H1 (cell line): ENCODE measurements around the gene ANGPTL8. TPM values are rescaled to one million over a fixed set of nuclear protein-coding genes. Genes with fewer than 3 reads are reported as not detected.

Experiments used
- CTCF ChIA-PET: fragments of 300-600 bp; sonication (Branson Sonifier 250); formaldehyde crosslinking; loops from one replicate; lab custom pipeline; 2021; ENCODE audit not compliant: partially characterized antibody; lab: Charles Lee
- POLR2A ChIA-PET: fragments of 300-600 bp; sonication (Branson Sonifier 250); formaldehyde crosslinking; loops from one replicate; lab custom pipeline; 2021; ENCODE audit warnings: inconsistent platforms; ENCODE audit not compliant: partially characterized antibody; lab: Charles Lee
- DNase-seq, 2 experiments: peaks; one replicate each; pipeline versions ENCODE4 v3.0.0 to v3.0.0-alpha.2; 2010 to 2022; ENCODE audit warnings: low spot score in 2 of 2, low read depth in 1 of 2, mixed read lengths in 1 of 2
- FAIRE-seq: peaks from 2 replicates; lab custom pipeline; 2011; peaks lifted over from hg19 to GRCh38; lab: Jason Lieb, UNC
- H2AFZ ChIP-seq: 2 replicates; pipeline ENCODE4 v1.8.1; 2012; ENCODE audit warnings: low read length, inconsistent platforms
- H2AK5ac ChIP-seq: 2 replicates; pipeline ENCODE4 v1.6.1; 2013; ENCODE audit warnings: low read depth, low read length
- H2BK120ac ChIP-seq: replicated peaks from 2 replicates; pipeline ENCODE3; 2013; ENCODE audit warnings: low read depth, low read length, inconsistent platforms
- H2BK12ac ChIP-seq: 2 replicates; pipeline ENCODE4 v1.6.1; 2013; ENCODE audit warnings: low read depth, low read length
- H2BK15ac ChIP-seq: 2 replicates; pipeline ENCODE4 v1.6.1; 2013; ENCODE audit warnings: low read length
- H2BK20ac ChIP-seq: 2 replicates; pipeline ENCODE4 v1.6.1; 2013; ENCODE audit warnings: low read length
- H2BK5ac ChIP-seq: 2 replicates; pipeline ENCODE4 v1.6.1; 2013; ENCODE audit warnings: low read depth, low read length
- H3K14ac ChIP-seq: 2 replicates; pipeline ENCODE4 v1.6.1; 2013; ENCODE audit warnings: inconsistent platforms; ENCODE audit not compliant: insufficient read length
- H3K18ac ChIP-seq: 2 replicates; pipeline ENCODE4 v1.6.1; 2013; ENCODE audit warnings: low read length; ENCODE audit errors: extremely low read depth
- H3K23ac ChIP-seq: 2 replicates; pipeline ENCODE4 v1.6.1; 2013; ENCODE audit warnings: inconsistent platforms; ENCODE audit not compliant: insufficient read length
- H3K23me2 ChIP-seq: 2 replicates; pipeline ENCODE4 v1.6.1; 2013; ENCODE audit warnings: low read depth, low read length
- H3K27ac ChIP-seq: 2 replicates; pipeline ENCODE4 v1.6.1; 2011; ENCODE audit warnings: low read depth, low read length, inconsistent platforms
- H3K27me3 ChIP-seq, 4 experiments: replicated peaks in 1 of 4; 1 replicate in 1 of 4; 2 replicates in 3 of 4; pipeline versions ENCODE4 v1.6.1 to v1.8.1; 2011 to 2013; ENCODE audit warnings: low read length in 3 of 4, mild to moderate bottlenecking in 3 of 4, inconsistent platforms in 2 of 4, mixed read lengths in 2 of 4, moderate library complexity in 1 of 4; ENCODE audit not compliant: control insufficient read depth in 3 of 4, insufficient read depth in 3 of 4; ENCODE audit errors: extremely low read depth in 1 of 4
- H3K36me3 ChIP-seq, 4 experiments: 2 replicates each; pipeline versions ENCODE4 v1.6.1 to v1.8.1; 2011 to 2013; ENCODE audit warnings: mild to moderate bottlenecking in 4 of 4, low read length in 3 of 4, moderate library complexity in 2 of 4, control low read depth in 1 of 4, inconsistent platforms in 1 of 4; ENCODE audit not compliant: insufficient read depth in 4 of 4, control insufficient read depth in 2 of 4
- H3K4ac ChIP-seq: replicated peaks from 2 replicates; pipeline ENCODE3; 2013; ENCODE audit warnings: low read length, low read depth, mixed read lengths, inconsistent platforms; ENCODE audit not compliant: insufficient read length
- H3K4me1 ChIP-seq, 4 experiments: replicated peaks in 1 of 4; 1 replicate in 1 of 4; 2 replicates in 3 of 4; pipeline versions ENCODE4 v1.6.1 to v1.8.1; 2011 to 2013; ENCODE audit warnings: low read length in 3 of 4, inconsistent platforms in 2 of 4, mixed read lengths in 1 of 4; ENCODE audit not compliant: insufficient read depth in 4 of 4, control insufficient read depth in 3 of 4
- H3K4me2 ChIP-seq, 2 experiments: 2 replicates each; pipeline versions ENCODE4 v1.6.1 to v1.8.1; 2011 to 2013; ENCODE audit warnings: low read depth in 2 of 2, low read length in 2 of 2, control low read depth in 1 of 2, inconsistent platforms in 1 of 2, mild to moderate bottlenecking in 1 of 2; ENCODE audit not compliant: insufficient read depth in 1 of 2
- H3K4me3 ChIP-seq, 4 experiments: fragments of 200-600, 300-600 bp in 1 of 4; sonication (generic), shearing (Covaris generic), sonication (Bioruptor Twin) in 1 of 4; 2 replicates each; pipeline versions ENCODE4 v1.5.1 to v1.8.1; 2011 to 2016; ENCODE audit warnings: low read length in 4 of 4, low read depth in 3 of 4, control low read depth in 2 of 4, inconsistent platforms in 2 of 4, mild to moderate bottlenecking in 2 of 4, mixed read lengths in 1 of 4, moderate library complexity in 1 of 4; ENCODE audit not compliant: insufficient read depth in 2 of 4; ENCODE audit errors: extremely low read depth in 1 of 4
- H3K56ac ChIP-seq: replicated peaks from 2 replicates; pipeline ENCODE3; 2013; ENCODE audit warnings: low read depth, mild to moderate bottlenecking, mixed read lengths, low read length, inconsistent platforms; ENCODE audit not compliant: insufficient read length
- H3K79me1 ChIP-seq: 2 replicates; pipeline ENCODE4 v1.6.1; 2013; ENCODE audit warnings: low read depth, low read length, control low read depth
- H3K79me2 ChIP-seq, 2 experiments: 2 replicates each; pipeline versions ENCODE4 v1.6.1 to v1.8.1; 2012 to 2013; ENCODE audit warnings: low read length in 2 of 2, mild to moderate bottlenecking in 2 of 2, inconsistent platforms in 1 of 2; ENCODE audit not compliant: insufficient read depth in 2 of 2, control insufficient read depth in 1 of 2
- H3K9ac ChIP-seq, 4 experiments: replicated peaks in 1 of 4; 1 replicate in 1 of 4; 2 replicates in 3 of 4; pipeline versions ENCODE4 v1.6.1 to v1.8.1; 2011 to 2013; ENCODE audit warnings: low read depth in 3 of 4, low read length in 3 of 4, control low read depth in 2 of 4, mild to moderate bottlenecking in 2 of 4, moderate library complexity in 2 of 4, inconsistent platforms in 1 of 4; ENCODE audit errors: extremely low read depth in 1 of 4
- H3K9me3 ChIP-seq, 2 experiments: 2 replicates each; pipeline versions ENCODE4 v1.6.1 to v1.8.1; 2012 to 2013; ENCODE audit warnings: mild to moderate bottlenecking in 2 of 2, moderate library complexity in 2 of 2, control low read depth in 1 of 2, inconsistent platforms in 1 of 2, low read depth in 1 of 2, low read length in 1 of 2, mixed read lengths in 1 of 2; ENCODE audit not compliant: insufficient read depth in 2 of 2
- H4K20me1 ChIP-seq, 2 experiments: replicated peaks in 1 of 2; 2 replicates each; pipeline versions ENCODE3 to v1.8.1; 2011 to 2013; ENCODE audit warnings: inconsistent platforms in 2 of 2, low read length in 2 of 2, mild to moderate bottlenecking in 1 of 2; ENCODE audit not compliant: insufficient read depth in 2 of 2, control insufficient read depth in 1 of 2
- H4K5ac ChIP-seq: 2 replicates; pipeline ENCODE4 v1.6.1; 2013; ENCODE audit warnings: low read length, low read depth, mixed read lengths, inconsistent platforms; ENCODE audit not compliant: insufficient read length
- H4K8ac ChIP-seq: 2 replicates; pipeline ENCODE4 v1.8.0; 2013; ENCODE audit warnings: mild to moderate bottlenecking, moderate library complexity, low read length, inconsistent platforms; ENCODE audit not compliant: insufficient read depth; ENCODE audit errors: extremely low read depth
- H4K91ac ChIP-seq: replicated peaks from 2 replicates; pipeline ENCODE3; 2013; ENCODE audit warnings: low read length, mixed read lengths, inconsistent platforms; ENCODE audit not compliant: insufficient read length
- EZH2 ChIP-seq: fragments of 200-600 bp; sonication (generic); IDR thresholded peaks from 2 replicates; pipeline ENCODE4 v1.7.1; 2012; ENCODE audit warnings: low read depth, mild to moderate bottlenecking, moderate library complexity, low read length, inconsistent platforms; ENCODE audit not compliant: severe bottlenecking
- KDM1A ChIP-seq: fragments of 200-600, 300-600 bp; sonication (generic); IDR thresholded peaks from 2 replicates; pipeline ENCODE4 v1.7.1; 2016; ENCODE audit warnings: mild to moderate bottlenecking, low read length, borderline replicate concordance
- TEAD4 ChIP-seq: IDR thresholded peaks from 2 replicates; pipeline ENCODE4 v1.6.1; 2012; ENCODE audit warnings: low read depth, low read length, inconsistent platforms, mixed read lengths
- WGBS, 2 experiments: shearing (Covaris generic) in 1 of 2; methylation state at CpG; one replicate each; pipeline versions ENCODE4 v1.1.6 to v1.1.7; 2013 to 2015; ENCODE audit warnings: low lambda C conversion rate in 2 of 2, mixed read lengths in 2 of 2, inconsistent platforms in 1 of 2, low coverage in 1 of 2, missing lambda C conversion rate in 1 of 2; ENCODE audit not compliant: insufficient replicate concordance in 2 of 2, insufficient coverage in 1 of 2, insufficient read length in 1 of 2; ENCODE audit errors: extremely low coverage in 1 of 2, missing lambda C conversion rate in 1 of 2; 5-methylcytosine and 5-hydroxymethylcytosine counted together
- polyA plus RNA-seq, 7 experiments: library from polyadenylated mRNA; depleted of rRNA in 3 of 7; stranded (reverse) in 5 of 7; unstranded in 2 of 7; fragments of >200 nt in 5 of 7; fragments of 200-250 nt in 2 of 7; gene quantifications; 1 replicate in 5 of 7; 2 replicates in 1 of 7; 4 replicates in 1 of 7; pipeline versions ENCODE4 v1.2.1 to v1.2.3, GENCODE V29; 2011 to 2013; ENCODE audit warnings: missing spikeins in 2 of 7, mixed read lengths in 2 of 7
- total RNA-seq: library from RNA; stranded (reverse); fragmentation: NEBNext Ultra II Directional; extraction: Animal tissue kit (Norgen Biotek cat#: 25700); gene quantifications from 2 replicates; pipeline ENCODE4 v1.2.1, GENCODE V29; 2021

ANGPTL8 gene
- total and polyA plus RNA-seq, 2 of the 8 experiments (the other 6 are each of a cell fraction or from before 2014, with no cell fraction given): not detected

- WGBS, 2 experiments: 84% methylated on average over 18 of the region's 20 CpGs; no CpG with 5 or more reads in 1 of the 2 experiments
- no peak overlapping the region for H3K27ac ChIP-seq
Measured at GRCh38 chr19:11194656-11195558, 44.5 kb upstream of the ANGPTL8 start.

More at GRCh38 chr19:11194656-11195558, 44.5 kb upstream of the ANGPTL8 start:
- Histone ChIP-seq H4K8ac (peak overlapping the region; percentile 9; the same call in 1 of the 2 replicates), H2BK12ac (peak overlapping the region; percentile 23; the same call in 1 of the 2 replicates), H3K9ac (no peak overlapping the region), H2BK20ac (no peak overlapping the region), H3K79me1 (no peaks in the 10 kb centered on the region; the same call in 1 of the 2 replicates), H4K91ac (no peak overlapping the region), H3K4me3 (no peak overlapping the region), H3K4me2 (no peak overlapping the region; a peak in 1 of 4 replicates), H3K14ac (no peak overlapping the region), H3K79me2 (no peaks in the 10 kb centered on the region), H3K9me3 (no peaks in the 10 kb centered on the region), H2BK5ac (no peak overlapping the region), H2AK5ac (peak overlapping the region; percentile 82; the same call in 1 of the 2 replicates), H2BK120ac (no peak overlapping the region), H4K5ac (no peak overlapping the region), H3K18ac (no peak overlapping the region; the same call in 1 of the 2 replicates), H3K23ac (no peak overlapping the region), H3K36me3 (peaks cover 2 to 24% (median 10%) of the 10 kb centered on the region in 4 experiments; a peak in 6 of 8 replicates), H3K4ac (no peak overlapping the region), H3K23me2 (peaks cover 6% of the 10 kb centered on the region; the same call in 1 of the 2 replicates), H2AFZ (no peak overlapping the region), H3K4me1 (peaks cover 0 to 3% (median 2%) of the 10 kb centered on the region in 4 experiments; a peak in 4 of 7 replicates), H3K27me3 (no peaks in the 10 kb centered on the region), H3K56ac (no peak overlapping the region), H4K20me1 (no peaks in the 10 kb centered on the region), H2BK15ac (peak overlapping the region; percentile 92; the same call in 1 of the 2 replicates)
- POLR2A ChIA-PET: interaction anchor here (0.6 to 2.1 kb wide), 4 partner anchors 8 to 36 kb away, joined by 3 to 5 read pairs (median 4); no protein-coding TSS in a partner anchor
- no peak for TF ChIP-seq TEAD4
- TF ChIP-seq KDM1A: peak; percentile 67; the same call in 1 of the 2 replicates
- no peak for TF ChIP-seq EZH2
- FAIRE-seq: no peak
- CTCF ChIA-PET: interaction anchor here (0.8 to 1.1 kb wide), 2 partner anchors 40 to 42 kb away, joined by 3 to 4 read pairs; no protein-coding TSS in a partner anchor
- no peak for DNase-seq
